ENCODE measurements around the gene ETAA1. TPM values are rescaled to one million over a fixed set of nuclear protein-coding genes. Genes with fewer than 3 reads are reported as not detected.

The ETAA1 gene
- total and polyA plus RNA-seq, 2 experiments from 2014 or later: 6.6 to 26.1 TPM

GRCh38 chr2:67412424-67412823 lies 15.3 kb downstream of the ETAA1 start:
- TF ChIP-seq CTCF (IDR thresholded peaks at IDR 0.05; ENCODE audit: poor library complexity): no peak
- TF ChIP-seq EZH2phosphoT487 (IDR thresholded peaks at IDR 0.05; ENCODE audit: low read depth, severe bottlenecking, unreplicated experiment): no peak
- no peak for TF ChIP-seq EZH2 (IDR thresholded peaks at IDR 0.05; ENCODE audit: borderline replicate concordance)
- Histone ChIP-seq H3K36me3 (replicated peaks; ENCODE audit: insufficient read depth, low read depth) (no peaks in the 10 kb centered on the region), H2AFZ (no peak overlapping the region), H4K20me1 (ENCODE audit: insufficient read depth, poor library complexity, severe bottlenecking) (no peaks in the 10 kb centered on the region), H3K9me3 (ENCODE audit: low read depth) (no peaks in the 10 kb centered on the region), H3K79me2 (no peaks in the 10 kb centered on the region), H3K4me2 (no peak overlapping the region), H3K4me1 (ENCODE audit: insufficient read depth) (no peaks in the 10 kb centered on the region), H3K27me3 (no peaks in the 10 kb centered on the region), H3K9me2 (replicated peaks; ENCODE audit: insufficient read depth) (no peaks in the 10 kb centered on the region), H3K4me3 (no peak overlapping the region), H3K27ac (no peak overlapping the region)
- WGBS (ENCODE audit: low lambda C conversion rate, missing lambda C conversion rate): 89% methylated on average over 3 of the region's 3 CpGs
- DNase-seq (ENCODE audit: low spot score): no peak

- TF ChIP-seq EZH2phosphoT487 (IDR thresholded peaks at IDR 0.05; ENCODE audit: low read depth, severe bottlenecking, unreplicated experiment): no peak
- TF ChIP-seq CTCF (IDR thresholded peaks at IDR 0.05; ENCODE audit: poor library complexity): no peak
- no peak for TF ChIP-seq EZH2 (IDR thresholded peaks at IDR 0.05; ENCODE audit: borderline replicate concordance)
- Histone ChIP-seq H3K9me3 (ENCODE audit: low read depth) (no peaks in the 10 kb centered on the region), H3K9me2 (replicated peaks; ENCODE audit: insufficient read depth) (no peaks in the 10 kb centered on the region), H3K4me2 (no peak overlapping the region), H3K4me3 (no peak overlapping the region), H3K27ac (no peak overlapping the region), H3K4me1 (ENCODE audit: insufficient read depth) (no peaks in the 10 kb centered on the region), H2AFZ (no peak overlapping the region), H3K27me3 (no peaks in the 10 kb centered on the region), H3K36me3 (replicated peaks; ENCODE audit: insufficient read depth, low read depth) (no peaks in the 10 kb centered on the region), H4K20me1 (ENCODE audit: insufficient read depth, poor library complexity, severe bottlenecking) (no peaks in the 10 kb centered on the region), H3K79me2 (no peaks in the 10 kb centered on the region)
- WGBS (ENCODE audit: low lambda C conversion rate, missing lambda C conversion rate): 78% methylated on average over 2 of the region's 2 CpGs
- no peak for DNase-seq (ENCODE audit: low spot score)
Observed at GRCh38 chr2:67414867-67415266, 17.7 kb downstream of the ETAA1 start.

- no peak for DNase-seq (ENCODE audit: low spot score)
- no peak overlapping the region for H3K27ac ChIP-seq
- no peaks in the 10 kb centered on the region for H3K79me2 ChIP-seq
- H3K4me1 ChIP-seq (ENCODE audit: insufficient read depth): no peaks in the 10 kb centered on the region
- no peaks in the 10 kb centered on the region for H4K20me1 ChIP-seq (ENCODE audit: insufficient read depth, poor library complexity, severe bottlenecking)
- H3K4me2 ChIP-seq: no peak overlapping the region
- no peaks in the 10 kb centered on the region for H3K9me3 ChIP-seq (ENCODE audit: low read depth)
- H3K36me3 ChIP-seq (replicated peaks; ENCODE audit: insufficient read depth, low read depth): no peaks in the 10 kb centered on the region
- no peak overlapping the region for H2AFZ ChIP-seq
- WGBS (ENCODE audit: low lambda C conversion rate, missing lambda C conversion rate): 100% methylated on average over 1 of the region's 1 CpG
- no peaks in the 10 kb centered on the region for H3K9me2 ChIP-seq (replicated peaks; ENCODE audit: insufficient read depth)
- no peaks in the 10 kb centered on the region for H3K27me3 ChIP-seq
- TF ChIP-seq EZH2phosphoT487 (IDR thresholded peaks at IDR 0.05; ENCODE audit: low read depth, severe bottlenecking, unreplicated experiment) (no peak), CTCF (IDR thresholded peaks at IDR 0.05; ENCODE audit: poor library complexity) (no peak), EZH2 (IDR thresholded peaks at IDR 0.05; ENCODE audit: borderline replicate concordance) (no peak)
- H3K4me3 ChIP-seq: no peak overlapping the region
Observed at GRCh38 chr2:67416136-67416535, 19.0 kb downstream of the ETAA1 start.

GRCh38 chr2:67423489-67423888 lies 26.4 kb downstream of the ETAA1 start:
- 94% methylated on average over 1 of the region's 1 CpG for WGBS (ENCODE audit: low lambda C conversion rate, missing lambda C conversion rate)
- H3K4me3 ChIP-seq: no peak overlapping the region
- H3K9me3 ChIP-seq (ENCODE audit: low read depth): peaks cover 8% of the 10 kb centered on the region
- no peaks in the 10 kb centered on the region for H3K9me2 ChIP-seq (replicated peaks; ENCODE audit: insufficient read depth)
- no peaks in the 10 kb centered on the region for H4K20me1 ChIP-seq (ENCODE audit: insufficient read depth, poor library complexity, severe bottlenecking)
- no peaks in the 10 kb centered on the region for H3K4me1 ChIP-seq (ENCODE audit: insufficient read depth)
- TF ChIP-seq CTCF (IDR thresholded peaks at IDR 0.05; ENCODE audit: poor library complexity): no peak
- TF ChIP-seq EZH2phosphoT487 (IDR thresholded peaks at IDR 0.05; ENCODE audit: low read depth, severe bottlenecking, unreplicated experiment): no peak
- no peak for TF ChIP-seq EZH2 (IDR thresholded peaks at IDR 0.05; ENCODE audit: borderline replicate concordance)
- H2AFZ ChIP-seq: no peak overlapping the region
- no peak overlapping the region for H3K27ac ChIP-seq
- H3K4me2 ChIP-seq: no peak overlapping the region
- no peaks in the 10 kb centered on the region for H3K79me2 ChIP-seq
- no peaks in the 10 kb centered on the region for H3K36me3 ChIP-seq (replicated peaks; ENCODE audit: insufficient read depth, low read depth)
- no peak for DNase-seq (ENCODE audit: low spot score)
- H3K27me3 ChIP-seq: no peaks in the 10 kb centered on the region
